ENCODE data around the gene SMIM8.

SMIM8 gene

DNA sequence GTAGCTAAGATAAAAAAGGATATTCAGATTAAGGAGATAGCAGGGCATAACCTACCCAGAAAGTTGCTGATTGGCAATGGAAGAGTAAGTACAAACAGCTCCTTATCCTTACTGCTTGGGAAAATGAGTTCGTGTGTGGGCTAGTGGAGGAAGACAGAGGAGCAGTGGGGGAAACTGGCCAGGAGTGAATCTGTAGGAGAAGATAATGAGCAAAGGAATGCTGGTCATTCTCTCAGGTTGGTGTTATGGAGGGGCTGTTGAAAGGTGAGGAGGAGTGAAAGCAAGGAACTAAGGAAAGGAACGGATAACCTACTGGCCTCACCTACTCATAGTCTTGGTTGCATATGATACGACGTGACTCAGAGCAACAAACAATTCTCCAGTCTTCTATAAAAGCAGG is 14.0 kb downstream of the SMIM8 start:
- CTCF ChIA-PET: interaction anchor here (1.0 kb wide), 1 partner anchor 14 kb away, joined by 3 read pairs; the partner anchor contains the start of gene SMIM8
- TF ChIP-seq NFRKB (IDR thresholded peaks at IDR 0.05) (no peak), FOXA1 (IDR thresholded peaks at IDR 0.05) (no peak), SP1 (IDR thresholded peaks at IDR 0.05) (no peak), BHLHE40 (IDR thresholded peaks at IDR 0.05; ENCODE audit: borderline replicate concordance) (no peak), HDGF (IDR thresholded peaks at IDR 0.05; ENCODE audit: borderline replicate concordance) (no peak), ARNT (IDR thresholded peaks at IDR 0.05) (no peak), FOXK2 (IDR thresholded peaks at IDR 0.05) (no peak), ELF4 (IDR thresholded peaks at IDR 0.05) (no peak), CTBP1 (IDR thresholded peaks at IDR 0.05; ENCODE audit: borderline replicate concordance) (no peak), TARDBP (IDR thresholded peaks at IDR 0.05) (no peak), L3MBTL2 (conservative IDR thresholded peaks at IDR 0.05) (no peak), SUZ12 (IDR thresholded peaks at IDR 0.05) (no peak), FOXM1 (IDR thresholded peaks at IDR 0.05; ENCODE audit: borderline replicate concordance) (no peak), ZNF384 (IDR thresholded peaks at IDR 0.05) (no peak), LEF1 (IDR thresholded peaks at IDR 0.05; ENCODE audit: borderline replicate concordance) (no peak)
- TF ChIP-seq, protein P1, sequence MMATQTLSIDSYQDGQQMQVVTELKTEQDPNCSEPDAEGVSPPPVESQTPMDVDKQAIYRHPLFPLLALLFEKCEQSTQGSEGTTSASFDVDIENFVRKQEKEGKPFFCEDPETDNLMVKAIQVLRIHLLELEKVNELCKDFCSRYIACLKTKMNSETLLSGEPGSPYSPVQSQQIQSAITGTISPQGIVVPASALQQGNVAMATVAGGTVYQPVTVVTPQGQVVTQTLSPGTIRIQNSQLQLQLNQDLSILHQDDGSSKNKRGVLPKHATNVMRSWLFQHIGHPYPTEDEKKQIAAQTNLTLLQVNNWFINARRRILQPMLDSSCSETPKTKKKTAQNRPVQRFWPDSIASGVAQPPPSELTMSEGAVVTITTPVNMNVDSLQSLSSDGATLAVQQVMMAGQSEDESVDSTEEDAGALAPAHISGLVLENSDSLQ (IDR thresholded peaks at IDR 0.05): no peak
- DNase-seq (ENCODE audit: extremely low spot score): no peak
- POLR2A ChIA-PET: no interaction called here

DNA sequence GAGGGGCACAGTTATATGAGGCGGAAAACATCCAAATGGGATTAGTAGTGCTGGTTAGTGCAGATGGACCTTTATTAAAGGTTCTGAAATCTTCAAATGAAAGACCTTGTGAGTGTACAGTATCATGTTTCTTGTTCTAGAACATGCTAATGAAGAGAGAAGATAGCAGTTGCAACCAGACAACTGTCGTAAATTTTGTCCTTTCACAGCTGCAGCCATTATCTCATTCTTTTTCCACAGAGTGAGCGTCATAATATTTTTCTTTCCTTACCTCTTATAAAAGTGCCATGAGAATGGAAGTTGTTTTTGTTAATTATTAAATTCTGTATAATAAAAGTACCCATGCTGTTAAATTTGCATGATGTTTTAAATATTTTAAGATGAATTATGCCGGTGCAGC is 17.8 kb downstream of the SMIM8 start:
- ChIA-PET CTCF (no interaction called here), POLR2A (interaction anchor here (0.9 to 1.8 kb wide), 2 partner anchors 11 to 26 kb away, joined by 3 to 4 read pairs; no protein-coding TSS in a partner anchor)
- no peak for TF ChIP-seq BHLHE40 (IDR thresholded peaks at IDR 0.05; ENCODE audit: borderline replicate concordance)
- TF ChIP-seq, protein P1 (IDR thresholded peaks at IDR 0.05): peak; percentile 39; the same call in 1 of the 2 replicates
- no peak for DNase-seq (ENCODE audit: extremely low spot score)

DNA sequence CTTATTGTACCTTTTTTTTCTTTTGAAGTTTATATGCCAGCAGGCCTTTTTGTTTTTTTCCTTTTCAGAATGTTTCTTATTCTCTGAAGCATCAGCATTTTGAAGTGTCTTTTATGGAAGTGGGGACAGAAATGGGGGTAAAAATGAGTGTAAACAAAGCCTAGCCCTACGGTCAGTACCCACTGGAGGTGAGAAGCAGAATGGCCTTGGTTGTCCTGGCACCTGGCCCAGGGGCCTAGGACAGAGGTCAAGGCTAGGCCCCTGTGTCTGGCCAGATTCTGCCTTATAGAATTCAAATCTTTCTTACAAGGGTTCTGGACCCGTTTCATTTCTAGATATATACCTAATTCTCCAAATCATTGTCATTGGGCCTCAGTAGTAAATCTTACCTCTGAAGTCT is 18.8 kb downstream of the SMIM8 start:
- no peak for DNase-seq (ENCODE audit: extremely low spot score)
- ChIA-PET POLR2A (no interaction called here), CTCF (no interaction called here)
- TF ChIP-seq SUZ12 (IDR thresholded peaks at IDR 0.05): no peak
- no peak for TF ChIP-seq HDGF (IDR thresholded peaks at IDR 0.05; ENCODE audit: borderline replicate concordance)
- no peak for TF ChIP-seq L3MBTL2 (conservative IDR thresholded peaks at IDR 0.05)
- TF ChIP-seq ELF4 (IDR thresholded peaks at IDR 0.05): no peak
- TF ChIP-seq, protein P1 (IDR thresholded peaks at IDR 0.05): no peak
- TF ChIP-seq CTBP1 (IDR thresholded peaks at IDR 0.05; ENCODE audit: borderline replicate concordance): no peak

DNA sequence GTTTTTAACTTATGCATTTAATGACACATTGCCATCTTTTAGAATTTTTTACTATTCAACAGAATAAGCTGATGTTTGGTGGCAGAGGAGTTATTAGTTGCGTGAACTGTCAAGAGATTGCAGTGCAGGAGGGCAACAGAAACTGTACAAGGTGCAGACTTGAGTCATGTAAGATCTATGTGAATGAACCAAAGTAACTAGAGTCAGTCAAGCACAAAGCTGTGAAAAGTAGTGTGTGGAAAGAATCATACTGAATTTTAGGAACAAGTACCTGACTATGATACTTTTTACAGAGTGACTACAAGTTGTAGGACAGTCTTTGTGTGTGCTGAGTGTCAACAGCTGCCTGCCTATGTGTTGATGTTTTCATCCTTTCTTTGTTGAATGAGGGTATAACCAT is 19.5 kb downstream of the SMIM8 start:
- TF ChIP-seq SP1 (IDR thresholded peaks at IDR 0.05): no peak
- TF ChIP-seq SUZ12 (IDR thresholded peaks at IDR 0.05): no peak
- no peak for TF ChIP-seq FOXA1 (IDR thresholded peaks at IDR 0.05)
- no peak for TF ChIP-seq FOXK2 (IDR thresholded peaks at IDR 0.05)
- TF ChIP-seq BHLHE40 (IDR thresholded peaks at IDR 0.05; ENCODE audit: borderline replicate concordance): no peak
- TF ChIP-seq L3MBTL2 (conservative IDR thresholded peaks at IDR 0.05): no peak
- TF ChIP-seq ARNT (IDR thresholded peaks at IDR 0.05): no peak
- no peak for TF ChIP-seq CTBP1 (IDR thresholded peaks at IDR 0.05; ENCODE audit: borderline replicate concordance)
- TF ChIP-seq LEF1 (IDR thresholded peaks at IDR 0.05; ENCODE audit: borderline replicate concordance): no peak
- no peak for TF ChIP-seq ZNF384 (IDR thresholded peaks at IDR 0.05)
- DNase-seq (ENCODE audit: extremely low spot score): no peak
- CTCF ChIA-PET: interaction anchor here (0.7 kb wide), 1 partner anchor 1408 kb away, joined by 5 read pairs; no protein-coding TSS in a partner anchor
- POLR2A ChIA-PET: no interaction called here

DNA sequence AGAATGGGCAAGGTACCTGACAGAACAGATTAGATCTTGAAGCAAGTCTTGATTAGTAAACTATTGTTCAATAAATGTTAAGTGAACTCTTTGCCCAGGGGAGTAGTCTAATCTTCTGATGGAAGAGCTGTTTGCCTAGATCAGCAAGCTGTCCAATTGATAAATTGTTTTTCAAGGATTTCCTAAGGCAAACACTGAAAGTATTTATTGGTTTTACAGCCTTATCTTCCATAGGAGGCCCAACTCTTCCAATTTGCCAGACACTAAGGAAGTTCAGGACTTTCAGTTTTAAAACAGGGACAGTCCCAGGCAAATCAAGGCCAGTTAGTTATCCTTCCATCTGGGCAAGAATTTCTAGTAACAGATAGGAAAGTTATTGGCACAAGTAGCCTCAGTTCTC is 20.4 kb downstream of the SMIM8 start:
- DNase-seq (ENCODE audit: extremely low spot score): no peak
- TF ChIP-seq FOXA1 (IDR thresholded peaks at IDR 0.05) (no peak), FOXK2 (IDR thresholded peaks at IDR 0.05) (no peak), SP1 (IDR thresholded peaks at IDR 0.05) (no peak), HDGF (IDR thresholded peaks at IDR 0.05; ENCODE audit: borderline replicate concordance) (no peak), TARDBP (IDR thresholded peaks at IDR 0.05) (no peak), LEF1 (IDR thresholded peaks at IDR 0.05; ENCODE audit: borderline replicate concordance) (no peak), ELF4 (IDR thresholded peaks at IDR 0.05) (no peak), L3MBTL2 (conservative IDR thresholded peaks at IDR 0.05) (no peak), NFRKB (IDR thresholded peaks at IDR 0.05) (no peak), SUZ12 (IDR thresholded peaks at IDR 0.05) (no peak), BHLHE40 (IDR thresholded peaks at IDR 0.05; ENCODE audit: borderline replicate concordance) (no peak), CTBP1 (IDR thresholded peaks at IDR 0.05; ENCODE audit: borderline replicate concordance) (no peak), ARNT (IDR thresholded peaks at IDR 0.05) (no peak), ZNF384 (IDR thresholded peaks at IDR 0.05) (no peak), FOXM1 (IDR thresholded peaks at IDR 0.05; ENCODE audit: borderline replicate concordance) (no peak)
- TF ChIP-seq, protein P1 (IDR thresholded peaks at IDR 0.05): no peak
- ChIA-PET POLR2A (no interaction called here), CTCF (no interaction called here)

DNA sequence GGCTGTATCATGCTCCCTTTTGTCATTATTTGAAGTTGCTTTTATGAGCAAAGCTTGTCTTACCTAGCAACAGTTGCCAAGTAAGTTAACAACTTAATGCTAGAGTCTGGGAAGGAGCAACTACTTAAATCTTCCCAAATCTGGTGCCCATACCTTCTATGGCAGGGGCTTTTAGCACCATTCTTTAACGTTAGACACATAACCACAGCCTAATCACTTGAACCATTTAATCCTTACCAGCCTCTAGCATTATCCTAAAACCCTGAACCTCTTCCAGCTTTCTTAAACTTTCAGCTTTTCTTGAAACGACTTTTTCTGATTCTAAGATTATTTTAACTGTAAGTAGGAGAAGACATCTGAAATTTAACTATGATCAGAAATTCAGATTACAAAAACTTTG is 22.3 kb downstream of the SMIM8 start, which contains the start of gene C6orf163:
Gene C6orf163 (plus strand): TSS at position 83 of the 400 bp plus-strand sequence. CDS start 287 bp downstream, at position 370.
- no peak for DNase-seq (ENCODE audit: extremely low spot score)
- ChIA-PET CTCF (no interaction called here), POLR2A (no interaction called here)
- TF ChIP-seq SP1 (IDR thresholded peaks at IDR 0.05): no peak
- TF ChIP-seq FOXK2 (IDR thresholded peaks at IDR 0.05): no peak
- no peak for TF ChIP-seq L3MBTL2 (conservative IDR thresholded peaks at IDR 0.05)
- no peak for TF ChIP-seq ELF4 (IDR thresholded peaks at IDR 0.05)
- TF ChIP-seq, protein P1 (IDR thresholded peaks at IDR 0.05): no peak
- no peak for TF ChIP-seq FOXM1 (IDR thresholded peaks at IDR 0.05; ENCODE audit: borderline replicate concordance)
- no peak for TF ChIP-seq FOXA1 (IDR thresholded peaks at IDR 0.05)
- TF ChIP-seq BHLHE40 (IDR thresholded peaks at IDR 0.05; ENCODE audit: borderline replicate concordance): no peak
- no peak for TF ChIP-seq LEF1 (IDR thresholded peaks at IDR 0.05; ENCODE audit: borderline replicate concordance)
- no peak for TF ChIP-seq CTBP1 (IDR thresholded peaks at IDR 0.05; ENCODE audit: borderline replicate concordance)
- no peak for TF ChIP-seq ARNT (IDR thresholded peaks at IDR 0.05)
- no peak for TF ChIP-seq HDGF (IDR thresholded peaks at IDR 0.05; ENCODE audit: borderline replicate concordance)
- no peak for TF ChIP-seq SUZ12 (IDR thresholded peaks at IDR 0.05)
- no peak for TF ChIP-seq NFRKB (IDR thresholded peaks at IDR 0.05)
- no peak for TF ChIP-seq ZNF384 (IDR thresholded peaks at IDR 0.05)
- TF ChIP-seq TARDBP (IDR thresholded peaks at IDR 0.05): no peak

Data from HEK293T (cell line).